Activated naive CD8-positive, alpha-beta T cell treated with anti-CD3 and anti-CD28 coated beads, Interleukin-2, amount 10 ng/mL, durations not matched to agents 7 days and 5 days (primary cell): ENCODE results near the gene UBE2D3. TPM values are rescaled to one million over a fixed set of nuclear protein-coding genes. Genes with fewer than 3 reads are reported as not detected.

Source experiments
- ATAC-seq: fragments of 150-1000 bp; cut with Tn5 transposase; one replicate; pipeline ENCODE4 v1.10.0; 2021; ENCODE audit warnings: low read depth, moderate library complexity
- POLR2A ChIA-PET: fragments of 350-600 bp; sonication (Branson Sonifier 250); formaldehyde crosslinking; loops from one replicate; lab custom pipeline; 2021; ENCODE audit warnings: antibody characterized with exemption; lab: Charles Lee
- DNase-seq: peaks from one replicate; pipeline ENCODE4 v3.0.0; 2021
- H3K27ac Mint-ChIP-seq: one replicate; pipeline ENCODE4 v1.8.0; 2022; ENCODE audit warnings: mild to moderate bottlenecking, mixed read lengths
- H3K27me3 Mint-ChIP-seq: one replicate; pipeline ENCODE4 v1.8.0; 2022; ENCODE audit warnings: mild to moderate bottlenecking, moderate library complexity, mixed read lengths
- H3K36me3 Mint-ChIP-seq: one replicate; pipeline ENCODE4 v1.8.0; 2021; ENCODE audit warnings: mild to moderate bottlenecking, mixed read lengths
- H3K4me1 Mint-ChIP-seq: one replicate; pipeline ENCODE4 v1.8.0; 2021; ENCODE audit warnings: mixed read lengths
- H3K4me3 Mint-ChIP-seq: one replicate; pipeline ENCODE4 v1.8.0; 2022; ENCODE audit warnings: mild to moderate bottlenecking, moderate library complexity, mixed read lengths
- H3K9me3 Mint-ChIP-seq: one replicate; pipeline ENCODE4 v1.8.0; 2021; ENCODE audit warnings: mixed read lengths
- total RNA-seq, 2 experiments: library from RNA; stranded (reverse); gene quantifications; one replicate each; pipeline ENCODE4 v1.2.3, GENCODE V29; 2021

UBE2D3 gene
- total RNA-seq, 2 experiments from 2014 or later: 376 to 380 TPM

DNA sequence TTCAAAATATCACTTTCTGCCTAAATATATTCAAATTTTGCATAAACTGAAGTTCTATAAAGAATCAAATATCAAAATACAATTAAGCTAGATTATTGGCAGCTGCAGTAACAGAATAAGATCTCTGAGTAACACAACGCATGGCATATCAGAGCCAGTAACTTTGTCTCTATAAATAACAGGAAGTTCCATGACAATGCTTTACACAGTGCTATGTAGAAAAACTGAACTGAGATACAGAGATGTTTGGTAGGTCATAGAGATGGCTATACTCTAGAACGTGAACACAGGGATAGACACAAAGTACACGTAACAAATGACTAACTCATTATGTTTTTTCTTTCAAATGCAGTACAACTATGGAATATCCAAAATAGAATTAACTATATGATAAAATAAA is 18.2 kb downstream of the UBE2D3 start:
- ATAC-seq (peak; percentile 70), DNase-seq (no peak)
- Mint-ChIP-seq H3K36me3 (peaks cover 43% of the 10 kb centered on the region), H3K9me3 (no peaks in the 10 kb centered on the region), H3K27ac (peak overlapping the region; percentile 70), H3K4me3 (no peak overlapping the region), H3K4me1 (peaks cover 48% of the 10 kb centered on the region), H3K27me3 (no peaks in the 10 kb centered on the region)
- POLR2A ChIA-PET: no interaction called here

DNA sequence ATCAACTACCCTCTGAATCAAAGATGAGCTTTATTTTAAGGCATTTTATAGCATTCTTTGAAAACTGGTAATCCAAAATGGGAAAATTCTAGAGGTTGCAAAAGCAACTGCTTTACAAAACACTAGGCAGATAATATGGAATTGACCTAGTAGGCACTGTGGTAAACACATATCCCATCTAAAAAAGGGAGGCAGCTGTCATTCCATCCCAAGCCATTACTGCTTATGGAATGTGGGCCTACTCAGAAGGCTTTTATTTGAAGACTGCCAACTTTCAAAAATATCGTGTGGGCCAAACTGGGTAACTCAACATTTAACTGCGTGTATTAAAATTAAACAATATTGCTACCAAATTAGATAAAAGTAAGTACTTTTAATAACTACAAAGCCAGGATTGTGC is 19.3 kb downstream of the UBE2D3 start:
- no peak overlapping the region for H3K27ac Mint-ChIP-seq
- ATAC-seq (no peak), DNase-seq (no peak)
- no peaks in the 10 kb centered on the region for H3K27me3 Mint-ChIP-seq
- peaks cover 43% of the 10 kb centered on the region for H3K4me1 Mint-ChIP-seq
- no peak overlapping the region for H3K4me3 Mint-ChIP-seq
- peaks cover 41% of the 10 kb centered on the region for H3K36me3 Mint-ChIP-seq
- POLR2A ChIA-PET: no interaction called here
- no peaks in the 10 kb centered on the region for H3K9me3 Mint-ChIP-seq

DNA sequence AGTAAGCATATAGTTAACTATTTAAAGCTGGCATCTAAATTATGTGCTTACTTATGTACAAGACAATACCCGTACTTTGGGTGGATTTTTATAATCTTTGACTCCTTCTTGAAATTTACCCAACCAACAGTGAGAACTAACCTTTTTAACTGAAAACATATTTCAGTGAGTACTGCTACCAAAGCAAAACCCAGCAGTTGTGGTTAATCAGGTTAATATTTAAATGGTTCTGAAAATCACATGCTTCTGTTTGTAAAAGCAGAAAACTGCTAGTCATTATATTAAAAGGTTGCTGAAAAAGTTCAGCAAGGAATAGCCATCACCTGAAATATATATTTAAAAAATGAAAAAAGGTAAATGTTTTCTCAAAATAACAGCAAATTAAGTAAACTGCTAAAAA is 20.0 kb downstream of the UBE2D3 start:
- H3K4me1 Mint-ChIP-seq: peaks cover 45% of the 10 kb centered on the region
- no peaks in the 10 kb centered on the region for H3K27me3 Mint-ChIP-seq
- no peak overlapping the region for H3K27ac Mint-ChIP-seq
- ATAC-seq (no peak), DNase-seq (no peak)
- POLR2A ChIA-PET: interaction anchor here (1.4 to 2.0 kb wide), 2 partner anchors 16 to 20 kb away, joined by 3 to 4 read pairs; partner anchors contain the start of gene UBE2D3
- no peaks in the 10 kb centered on the region for H3K9me3 Mint-ChIP-seq
- peaks cover 44% of the 10 kb centered on the region for H3K36me3 Mint-ChIP-seq
- no peak overlapping the region for H3K4me3 Mint-ChIP-seq

DNA sequence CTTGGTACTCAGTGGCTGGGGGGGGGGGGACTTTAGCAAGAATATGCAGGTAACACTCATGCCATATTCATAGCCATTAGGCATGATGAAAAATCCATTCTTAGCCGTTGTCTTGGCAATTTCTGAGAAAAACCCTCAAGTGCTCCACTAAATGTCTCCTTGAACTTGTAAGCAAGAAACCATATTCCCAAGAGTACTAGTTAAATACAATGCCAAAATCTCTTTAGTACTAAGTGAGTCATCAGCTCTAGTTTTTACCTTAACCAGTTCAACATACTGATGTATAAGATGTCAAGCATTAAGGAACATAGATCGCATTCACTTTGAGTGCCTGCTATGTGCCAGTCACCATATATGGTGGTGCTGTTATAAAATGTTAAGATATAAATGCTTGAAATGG is 27.5 kb downstream of the UBE2D3 start:
- Mint-ChIP-seq H3K4me3 (no peak overlapping the region), H3K9me3 (no peaks in the 10 kb centered on the region), H3K36me3 (peaks cover 54% of the 10 kb centered on the region), H3K4me1 (peaks cover 11% of the 10 kb centered on the region), H3K27ac (no peak overlapping the region), H3K27me3 (no peaks in the 10 kb centered on the region)
- no peak for ATAC-seq
- DNase-seq: no peak
- POLR2A ChIA-PET: no interaction called here

DNA sequence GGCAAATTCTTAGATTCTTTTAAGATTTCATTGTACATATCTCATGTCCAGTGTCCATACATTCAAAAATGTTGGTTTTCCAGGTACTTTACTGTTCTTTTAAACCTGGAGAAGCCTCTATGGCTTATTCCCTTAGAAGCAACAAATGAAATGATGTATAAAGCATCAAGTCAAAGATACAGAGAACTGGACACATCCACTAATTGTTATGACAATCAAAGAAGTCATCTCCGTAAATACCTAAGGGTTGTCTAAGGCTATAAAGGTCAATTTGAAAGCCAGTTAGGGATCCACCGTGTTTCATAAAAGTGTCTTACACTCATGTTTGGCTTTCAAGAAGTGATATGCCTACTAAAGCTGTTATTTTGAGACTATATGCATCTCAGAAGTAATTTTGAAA is 32.4 kb downstream of the UBE2D3 start:
- POLR2A ChIA-PET: no interaction called here
- ATAC-seq: no peak
- peaks cover 11% of the 10 kb centered on the region for H3K4me1 Mint-ChIP-seq

DNA sequence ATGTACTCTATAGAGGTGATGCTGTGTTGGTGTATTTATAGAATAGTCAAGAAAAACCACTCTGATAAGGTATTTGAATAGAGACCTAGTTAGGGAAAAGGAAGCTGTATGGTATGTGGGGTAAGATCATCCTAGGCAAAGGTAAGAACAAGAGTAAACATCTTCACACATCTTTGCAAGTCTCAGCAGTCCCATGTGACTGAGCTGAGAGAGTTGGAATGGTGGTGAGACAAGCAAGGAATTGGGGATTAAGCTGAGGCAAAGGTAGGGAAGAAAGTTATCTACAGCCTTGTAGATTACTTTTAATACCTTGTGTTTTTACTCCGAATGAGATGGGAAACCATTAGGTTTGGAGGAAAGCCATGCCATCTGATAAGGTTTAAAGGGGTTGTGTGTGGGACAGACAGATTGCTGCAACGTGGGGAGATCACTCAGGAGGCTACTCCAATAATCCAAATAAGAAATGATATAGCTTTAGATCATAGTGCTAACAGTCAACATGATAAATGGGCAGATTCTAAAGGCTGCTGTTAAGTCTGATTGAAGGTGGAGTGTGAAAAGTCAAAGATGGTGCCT is 34.9 kb downstream of the UBE2D3 start:
- H3K9me3 Mint-ChIP-seq: peaks cover 2% of the 10 kb centered on the region
- DNase-seq (no peak), ATAC-seq (no peak)
- H3K4me3 Mint-ChIP-seq: no peak overlapping the region
- POLR2A ChIA-PET: interaction anchor here (1.4 kb wide), 1 partner anchor 31 kb away, joined by 3 read pairs; no protein-coding TSS in a partner anchor
- peaks cover 54% of the 10 kb centered on the region for H3K36me3 Mint-ChIP-seq
- H3K4me1 Mint-ChIP-seq: peaks cover 7% of the 10 kb centered on the region
- H3K27ac Mint-ChIP-seq: no peak overlapping the region
- H3K27me3 Mint-ChIP-seq: no peaks in the 10 kb centered on the region

More for the DNA sequence above, 32.4 kb downstream of the UBE2D3 start:
- no peaks in the 10 kb centered on the region for H3K27me3 Mint-ChIP-seq
- no peak overlapping the region for H3K4me3 Mint-ChIP-seq
- H3K9me3 Mint-ChIP-seq: peaks cover 2% of the 10 kb centered on the region
- peaks cover 65% of the 10 kb centered on the region for H3K36me3 Mint-ChIP-seq
- no peak for DNase-seq
- no peak overlapping the region for H3K27ac Mint-ChIP-seq

DNA sequence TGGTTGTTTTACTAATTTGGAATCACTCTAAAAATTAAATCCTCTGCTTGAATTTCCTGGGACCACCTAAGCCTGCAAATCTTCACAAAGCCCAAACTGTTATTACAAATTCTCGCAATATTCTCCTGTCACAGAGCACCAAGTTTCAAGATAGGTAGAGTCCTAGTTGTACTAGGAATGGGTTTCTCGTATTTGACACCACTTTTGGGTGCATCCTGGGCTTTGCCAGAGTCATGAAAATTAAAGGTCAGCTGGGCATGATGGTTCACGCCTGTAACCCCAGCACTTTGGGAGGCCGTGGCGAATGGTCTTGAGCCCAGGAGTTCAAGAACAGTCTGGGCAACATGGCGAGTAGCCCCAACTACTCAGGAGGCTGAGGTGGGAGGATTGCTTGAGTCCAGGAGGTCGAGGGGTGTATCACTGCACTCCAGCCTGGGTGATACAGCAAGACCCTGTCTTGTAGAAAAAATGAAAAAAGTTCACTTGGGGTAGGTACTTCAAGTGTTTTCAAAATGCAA is 36.0 kb downstream of the UBE2D3 start:
- peaks cover 7% of the 10 kb centered on the region for H3K4me1 Mint-ChIP-seq
- no peak overlapping the region for H3K4me3 Mint-ChIP-seq
- peak; percentile 13 for ATAC-seq
- peaks cover 2% of the 10 kb centered on the region for H3K9me3 Mint-ChIP-seq
- peaks cover 49% of the 10 kb centered on the region for H3K36me3 Mint-ChIP-seq
- H3K27ac Mint-ChIP-seq: peak overlapping the region; percentile 31
- no peaks in the 10 kb centered on the region for H3K27me3 Mint-ChIP-seq
- POLR2A ChIA-PET: interaction anchor here (0.7 to 1.5 kb wide), 3 partner anchors 75 to 217 kb away, joined by 3 read pairs; no protein-coding TSS in a partner anchor
- no peak for DNase-seq

DNA sequence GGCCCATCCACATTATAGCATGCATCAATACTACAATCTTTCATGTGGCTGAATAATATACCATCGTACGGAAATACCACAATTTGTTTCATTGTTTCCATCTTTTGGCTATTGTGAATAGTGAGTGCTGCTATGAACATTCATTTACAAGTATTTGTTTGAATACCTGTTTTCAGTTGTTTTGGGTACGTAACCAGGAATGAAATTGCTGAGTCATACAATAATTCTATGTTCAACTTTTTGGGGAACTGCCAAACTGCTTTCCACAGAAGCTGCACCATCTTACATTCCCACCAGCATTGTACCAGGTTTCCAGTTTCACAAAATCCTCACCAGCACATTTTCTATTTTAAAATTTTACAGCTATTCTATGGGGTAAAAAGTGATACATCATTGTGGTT is 38.0 kb downstream of the UBE2D3 start:
- Mint-ChIP-seq H3K27me3 (no peaks in the 10 kb centered on the region), H3K4me1 (peaks cover 9% of the 10 kb centered on the region), H3K27ac (no peak overlapping the region), H3K4me3 (no peak overlapping the region), H3K9me3 (peaks cover 2% of the 10 kb centered on the region), H3K36me3 (peaks cover 33% of the 10 kb centered on the region)
- POLR2A ChIA-PET: interaction anchor here (1.3 kb wide), 1 partner anchor 36 kb away, joined by 3 read pairs; no protein-coding TSS in a partner anchor
- DNase-seq (no peak), ATAC-seq (no peak)

DNA sequence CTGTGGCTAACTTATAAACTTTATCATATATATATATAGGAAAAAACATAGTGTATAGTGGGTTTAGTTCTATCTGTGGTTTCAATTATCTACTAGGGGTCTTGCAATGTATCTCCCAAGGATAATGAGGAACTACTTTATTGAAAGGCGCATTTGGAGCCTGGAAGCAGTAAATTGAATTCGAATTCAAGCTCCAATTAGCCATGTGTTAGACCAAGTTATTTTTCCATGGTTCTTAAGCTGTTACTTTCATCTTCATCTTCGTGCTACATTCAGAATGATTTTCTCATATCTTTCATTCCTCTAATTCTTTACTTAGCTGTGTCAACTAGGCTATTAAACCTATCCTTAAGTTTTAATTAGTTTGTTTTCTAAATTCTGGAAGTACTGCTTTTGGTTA is 39.4 kb downstream of the UBE2D3 start:
- peaks cover 9% of the 10 kb centered on the region for H3K4me1 Mint-ChIP-seq
- POLR2A ChIA-PET: no interaction called here
- ATAC-seq (no peak), DNase-seq (no peak)
- no peaks in the 10 kb centered on the region for H3K27me3 Mint-ChIP-seq
- H3K27ac Mint-ChIP-seq: no peak overlapping the region
- H3K9me3 Mint-ChIP-seq: peaks cover 2% of the 10 kb centered on the region
- peaks cover 24% of the 10 kb centered on the region for H3K36me3 Mint-ChIP-seq
- no peak overlapping the region for H3K4me3 Mint-ChIP-seq

DNA sequence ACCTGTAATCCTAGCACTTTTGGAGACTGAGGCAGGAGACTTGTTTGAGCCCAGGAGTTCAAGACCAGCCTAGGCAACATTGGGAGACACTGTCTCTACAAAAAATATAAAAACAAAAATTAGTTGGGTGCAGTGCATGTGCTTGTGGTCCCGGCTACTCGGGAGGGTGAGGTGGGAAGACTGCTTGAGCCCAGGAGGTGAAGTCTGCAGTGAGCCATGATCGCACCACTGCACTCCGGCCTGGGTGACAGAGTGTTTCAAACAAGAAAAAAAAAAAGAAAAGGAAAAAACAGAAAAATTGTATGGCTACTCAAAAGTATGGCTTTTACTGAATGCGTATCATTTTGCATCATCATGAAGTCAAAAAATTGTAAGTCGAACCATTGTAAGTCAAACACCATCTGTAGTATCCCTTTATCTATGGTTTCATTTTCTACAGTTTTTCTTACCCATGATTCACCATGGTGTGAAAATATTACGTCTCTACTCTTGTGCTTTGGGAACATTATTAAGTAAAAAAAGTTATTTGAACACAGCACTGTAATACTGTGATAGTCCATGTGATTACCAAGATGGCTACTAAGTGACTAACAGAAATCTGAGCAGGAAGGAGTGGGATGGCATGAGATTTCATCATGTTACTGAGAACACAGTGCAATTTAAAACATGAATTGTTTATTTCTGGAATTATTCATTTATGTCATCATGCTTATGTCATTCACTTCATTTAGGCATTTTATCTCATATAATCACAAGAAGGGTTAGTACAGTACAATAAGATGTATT is 40.1 kb downstream of the UBE2D3 start:
- ATAC-seq (no peak), DNase-seq (no peak)
- H3K27ac Mint-ChIP-seq: no peak overlapping the region
- H3K27me3 Mint-ChIP-seq: peaks cover 2% of the 10 kb centered on the region
- POLR2A ChIA-PET: no interaction called here
- H3K36me3 Mint-ChIP-seq: peaks cover 18% of the 10 kb centered on the region
- H3K4me1 Mint-ChIP-seq: peaks cover 6% of the 10 kb centered on the region
- no peak overlapping the region for H3K4me3 Mint-ChIP-seq
- H3K9me3 Mint-ChIP-seq: peaks cover 1% of the 10 kb centered on the region

DNA sequence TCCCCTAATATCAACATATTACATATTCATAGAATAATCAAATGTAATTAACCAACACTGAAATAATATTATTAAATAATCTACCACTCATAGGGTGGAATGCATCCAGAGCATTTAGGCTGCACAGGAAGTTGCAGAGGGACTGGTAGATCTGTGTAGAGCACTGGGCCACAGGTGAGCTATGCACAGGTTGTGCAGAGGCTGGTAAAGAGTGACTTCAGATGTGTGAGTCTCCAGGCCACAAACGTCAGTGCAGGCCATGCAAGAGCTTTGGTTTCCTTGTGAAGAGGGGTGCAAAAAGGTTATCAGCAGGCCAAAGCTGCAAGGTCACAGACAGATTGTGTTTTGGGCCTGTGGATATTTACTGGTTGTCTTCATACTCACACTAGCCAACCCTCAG is 41.1 kb downstream of the UBE2D3 start:
- POLR2A ChIA-PET: no interaction called here
- Mint-ChIP-seq H3K27me3 (peaks cover 2% of the 10 kb centered on the region), H3K27ac (no peak overlapping the region), H3K36me3 (peaks cover 9% of the 10 kb centered on the region), H3K9me3 (no peaks in the 10 kb centered on the region), H3K4me1 (peaks cover 2% of the 10 kb centered on the region), H3K4me3 (no peak overlapping the region)
- peak; percentile 19 for ATAC-seq
- DNase-seq: no peak

DNA sequence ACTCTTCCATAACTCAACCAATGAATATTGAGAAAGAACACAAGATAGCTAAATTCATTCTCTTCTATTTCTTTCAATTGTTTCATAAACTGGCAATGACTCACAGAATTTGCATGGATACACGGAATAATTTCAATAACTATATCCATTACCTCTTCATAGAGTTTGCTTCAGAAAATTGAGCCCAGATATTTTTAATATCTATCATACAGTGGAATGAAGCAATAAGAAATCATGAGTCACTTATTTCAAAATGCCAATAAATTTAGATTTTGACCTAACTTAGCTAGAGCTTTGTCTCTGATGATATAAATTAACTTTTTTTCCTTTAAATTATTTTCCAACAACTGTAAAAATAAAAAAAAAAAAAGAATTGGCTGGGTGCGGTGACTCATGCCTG is 44.3 kb downstream of the UBE2D3 start:
- POLR2A ChIA-PET: no interaction called here
- DNase-seq (no peak), ATAC-seq (no peak)
- no peak overlapping the region for H3K27ac Mint-ChIP-seq
- peaks cover 2% of the 10 kb centered on the region for H3K4me1 Mint-ChIP-seq
- H3K27me3 Mint-ChIP-seq: peaks cover 2% of the 10 kb centered on the region
- H3K9me3 Mint-ChIP-seq: no peaks in the 10 kb centered on the region
- peaks cover 4% of the 10 kb centered on the region for H3K36me3 Mint-ChIP-seq
- no peak overlapping the region for H3K4me3 Mint-ChIP-seq

DNA sequence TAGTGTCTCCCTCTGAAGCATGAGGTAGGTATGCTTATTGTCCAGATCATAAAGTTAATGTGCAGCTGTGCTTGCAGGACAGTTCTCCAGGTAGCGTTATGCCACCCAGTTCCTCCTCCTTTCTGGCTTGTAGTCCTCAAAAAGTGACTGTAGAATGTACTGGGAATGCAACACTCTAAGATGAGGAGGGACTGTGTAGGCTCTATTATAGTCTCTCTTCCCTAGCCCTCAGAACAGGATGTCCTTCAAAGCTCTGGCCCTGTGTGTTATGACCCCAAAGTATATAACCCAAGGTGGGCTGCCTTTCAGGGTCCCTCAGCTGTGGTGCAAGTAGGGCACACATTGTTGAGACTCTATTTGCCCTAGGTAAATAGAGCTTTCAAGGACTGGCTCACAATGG is 45.8 kb downstream of the UBE2D3 start:
- H3K4me3 Mint-ChIP-seq: no peak overlapping the region
- peaks cover 2% of the 10 kb centered on the region for H3K27me3 Mint-ChIP-seq
- H3K36me3 Mint-ChIP-seq: peaks cover 3% of the 10 kb centered on the region
- H3K9me3 Mint-ChIP-seq: no peaks in the 10 kb centered on the region
- no peak for DNase-seq
- POLR2A ChIA-PET: no interaction called here
- no peak for ATAC-seq
- H3K27ac Mint-ChIP-seq: no peak overlapping the region
- peaks cover 2% of the 10 kb centered on the region for H3K4me1 Mint-ChIP-seq
